Activated T-cell treated with anti-CD3 and anti-CD28 coated beads, Interleukin-2, amount 50 U/mL, for 4 hours (primary cell): ENCODE results near the gene USP24. TPM values are rescaled to one million over a fixed set of nuclear protein-coding genes. Genes with fewer than 3 reads are reported as not detected.

Experiments used
- ATAC-seq, 2 donors: fragments of 200-7000 bp; cut with Tn5 transposase; one replicate each; pipeline ENCODE4 v1.10.0; 2021
- DNase-seq: peaks from one replicate; pipeline ENCODE4 v3.0.0-alpha.2; 2020
- H3K27me3 Mint-ChIP-seq: one replicate; pipeline ENCODE4 v1.8.0; 2021; ENCODE audit warnings: low read depth, mixed read lengths
- H3K36me3 Mint-ChIP-seq: one replicate; pipeline ENCODE4 v1.8.0; 2022; ENCODE audit warnings: mixed read lengths; ENCODE audit not compliant: insufficient read depth
- H3K4me1 Mint-ChIP-seq: one replicate; pipeline ENCODE4 v1.8.0; 2021; ENCODE audit warnings: low read depth, mixed read lengths
- H3K4me3 Mint-ChIP-seq: one replicate; pipeline ENCODE4 v1.8.0; 2021; ENCODE audit warnings: mild to moderate bottlenecking, moderate library complexity, mixed read lengths
- H3K9me3 Mint-ChIP-seq: one replicate; pipeline ENCODE4 v1.8.0; 2021; ENCODE audit warnings: mixed read lengths
- total RNA-seq, 3 donors: library from RNA; stranded (reverse); gene quantifications; one replicate each; pipeline ENCODE4 v1.2.1, GENCODE V29; 2021

USP24 gene
- total RNA-seq, 3 donors from 2014 or later: 42.1 to 44.0 (median 43.9) TPM

GRCh38 chr1:55171694-55172093, 43.5 kb downstream of the USP24 start:
- ATAC-seq: no peak
- H3K36me3 Mint-ChIP-seq: peaks cover 35% of the 10 kb centered on the region

GRCh38 chr1:55170426-55170825, 44.7 kb downstream of the USP24 start:
- H3K4me1 Mint-ChIP-seq: peaks cover 28% of the 10 kb centered on the region
- H3K27me3 Mint-ChIP-seq: no peaks in the 10 kb centered on the region
- peaks cover 32% of the 10 kb centered on the region for H3K36me3 Mint-ChIP-seq
- no peak overlapping the region for H3K4me3 Mint-ChIP-seq
- ATAC-seq (no peak), DNase-seq (no peak)
- no peaks in the 10 kb centered on the region for H3K9me3 Mint-ChIP-seq

More at GRCh38 chr1:55171694-55172093, 43.5 kb downstream of the USP24 start:
- Mint-ChIP-seq H3K4me3 (no peak overlapping the region), H3K4me1 (peaks cover 28% of the 10 kb centered on the region), H3K9me3 (no peaks in the 10 kb centered on the region), H3K27me3 (no peaks in the 10 kb centered on the region)
- no peak for DNase-seq

DNA sequence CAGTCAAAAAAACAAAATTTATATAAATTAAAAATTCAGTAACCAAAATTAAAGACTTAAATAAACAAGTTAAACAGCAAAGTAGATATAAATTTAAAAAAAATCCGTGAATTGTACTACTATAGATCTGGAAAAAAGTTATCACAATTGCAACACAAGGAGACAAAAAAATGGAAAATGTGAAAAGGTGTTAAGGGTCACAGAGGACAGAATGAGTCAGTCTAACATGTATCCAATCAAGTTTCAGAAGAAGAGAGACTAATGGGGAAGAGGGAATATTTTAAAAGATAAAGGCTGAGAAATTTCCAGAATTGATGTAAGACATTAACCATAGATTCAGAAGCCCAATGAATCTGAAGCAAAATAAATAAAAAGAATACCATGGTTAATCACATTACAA, 46.0 kb downstream of the USP24 start:
- H3K4me1 Mint-ChIP-seq: peaks cover 37% of the 10 kb centered on the region
- H3K4me3 Mint-ChIP-seq: no peak overlapping the region
- H3K36me3 Mint-ChIP-seq: peaks cover 37% of the 10 kb centered on the region
- DNase-seq: no peak
- no peaks in the 10 kb centered on the region for H3K9me3 Mint-ChIP-seq
- ATAC-seq: no peak
- H3K27me3 Mint-ChIP-seq: no peaks in the 10 kb centered on the region

GRCh38 chr1:55168353-55168752, 46.8 kb downstream of the USP24 start:
- Mint-ChIP-seq H3K4me1 (peaks cover 37% of the 10 kb centered on the region), H3K9me3 (no peaks in the 10 kb centered on the region), H3K4me3 (no peak overlapping the region), H3K36me3 (peaks cover 41% of the 10 kb centered on the region), H3K27me3 (no peaks in the 10 kb centered on the region)
- no peak for ATAC-seq
- no peak for DNase-seq

GRCh38 chr1:55167224-55167871, 47.8 kb downstream of the USP24 start:
- Mint-ChIP-seq H3K36me3 (peaks cover 39% of the 10 kb centered on the region), H3K27me3 (no peaks in the 10 kb centered on the region), H3K4me1 (peaks cover 37% of the 10 kb centered on the region), H3K9me3 (no peaks in the 10 kb centered on the region), H3K4me3 (no peak overlapping the region)
- DNase-seq (no peak), ATAC-seq (no peak)

- H3K36me3 Mint-ChIP-seq: peaks cover 37% of the 10 kb centered on the region
- no peaks in the 10 kb centered on the region for H3K27me3 Mint-ChIP-seq
- H3K4me3 Mint-ChIP-seq: no peak overlapping the region
- DNase-seq (no peak), ATAC-seq (peak; percentile 71 to 72)
- H3K4me1 Mint-ChIP-seq: peaks cover 31% of the 10 kb centered on the region
- no peaks in the 10 kb centered on the region for H3K9me3 Mint-ChIP-seq
Measured at GRCh38 chr1:55164906-55165305, 50.3 kb downstream of the USP24 start.

DNA sequence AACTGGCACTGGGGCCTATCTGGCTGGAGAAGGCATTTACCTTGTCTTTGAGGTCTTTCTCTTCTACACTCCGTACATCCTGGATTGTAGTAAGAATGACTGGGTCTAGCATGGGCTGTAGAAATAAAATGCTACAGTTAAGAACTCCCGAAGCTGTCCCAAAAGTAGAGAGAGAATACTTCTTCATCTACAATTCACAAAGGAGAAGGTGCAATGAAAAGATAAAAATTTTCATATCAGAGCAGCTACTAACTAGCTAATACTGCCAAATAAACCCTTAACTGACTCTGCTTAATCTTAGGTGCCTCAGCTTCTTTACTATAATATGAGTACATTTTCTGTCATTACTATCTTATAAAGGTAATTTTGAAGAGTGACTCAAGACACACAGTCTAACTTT, 55.6 kb downstream of the USP24 start:
- peaks cover 39% of the 10 kb centered on the region for H3K36me3 Mint-ChIP-seq
- no peaks in the 10 kb centered on the region for H3K9me3 Mint-ChIP-seq
- peaks cover 11% of the 10 kb centered on the region for H3K4me1 Mint-ChIP-seq
- ATAC-seq: no peak
- DNase-seq: no peak
- H3K27me3 Mint-ChIP-seq: no peaks in the 10 kb centered on the region
- no peak overlapping the region for H3K4me3 Mint-ChIP-seq

- peaks cover 18% of the 10 kb centered on the region for H3K4me1 Mint-ChIP-seq
- DNase-seq: no peak
- peaks cover 43% of the 10 kb centered on the region for H3K36me3 Mint-ChIP-seq
Measured at GRCh38 chr1:55156608-55157007, 58.6 kb downstream of the USP24 start.

DNA sequence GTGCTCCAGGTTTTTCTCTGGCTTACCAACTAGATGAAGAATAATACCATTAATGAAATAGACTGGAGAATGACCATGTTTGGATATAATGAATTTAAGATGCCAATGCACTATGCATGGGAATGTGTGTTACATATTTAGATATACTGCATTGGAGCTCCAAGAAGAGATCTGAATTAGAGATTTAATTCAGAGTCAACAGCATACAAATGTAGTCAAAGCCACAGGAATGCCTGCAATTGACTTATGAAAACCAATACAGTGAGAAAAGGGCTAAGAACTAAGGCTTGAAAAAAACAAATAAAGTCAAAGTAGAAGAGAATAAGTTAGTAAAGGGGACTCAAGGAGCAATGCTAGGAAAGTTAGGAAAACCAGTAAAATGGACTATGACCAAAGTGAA, 59.1 kb downstream of the USP24 start:
- DNase-seq (no peak), ATAC-seq (no peak)
- Mint-ChIP-seq H3K4me1 (peaks cover 23% of the 10 kb centered on the region), H3K27me3 (no peaks in the 10 kb centered on the region), H3K4me3 (no peak overlapping the region), H3K36me3 (peaks cover 47% of the 10 kb centered on the region), H3K9me3 (no peaks in the 10 kb centered on the region)

More at GRCh38 chr1:55156608-55157007, 58.6 kb downstream of the USP24 start:
- ATAC-seq: no peak
- H3K27me3 Mint-ChIP-seq: no peaks in the 10 kb centered on the region
- H3K4me3 Mint-ChIP-seq: no peak overlapping the region
- no peaks in the 10 kb centered on the region for H3K9me3 Mint-ChIP-seq

DNA sequence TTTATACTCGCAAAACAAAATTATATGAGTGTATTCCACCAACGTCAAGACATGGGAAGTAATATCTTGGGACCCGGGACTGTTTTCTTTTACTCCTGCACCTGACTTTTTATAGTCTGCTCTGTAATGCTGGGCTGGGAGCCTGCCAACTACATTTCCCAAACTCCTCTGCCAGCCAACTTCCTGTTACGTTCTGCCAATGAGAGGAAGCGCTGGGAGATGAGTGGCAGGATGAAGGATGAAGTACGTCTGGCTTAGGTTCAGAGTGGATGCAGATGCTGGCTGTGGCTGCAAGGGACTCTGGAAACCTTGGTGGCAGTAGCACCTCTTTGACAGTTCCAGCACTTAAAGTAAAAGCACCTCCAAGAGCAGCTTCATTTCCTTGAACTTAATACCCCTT, 59.6 kb downstream of the USP24 start:
- H3K4me3 Mint-ChIP-seq: no peak overlapping the region
- ATAC-seq (no peak), DNase-seq (no peak)
- H3K4me1 Mint-ChIP-seq: peaks cover 28% of the 10 kb centered on the region
- no peaks in the 10 kb centered on the region for H3K9me3 Mint-ChIP-seq
- peaks cover 46% of the 10 kb centered on the region for H3K36me3 Mint-ChIP-seq
- H3K27me3 Mint-ChIP-seq: no peaks in the 10 kb centered on the region

- H3K4me1 Mint-ChIP-seq: peaks cover 31% of the 10 kb centered on the region
- DNase-seq (no peak), ATAC-seq (no peak)
- H3K27me3 Mint-ChIP-seq: no peaks in the 10 kb centered on the region
- peaks cover 40% of the 10 kb centered on the region for H3K36me3 Mint-ChIP-seq
- H3K4me3 Mint-ChIP-seq: no peak overlapping the region
- H3K9me3 Mint-ChIP-seq: no peaks in the 10 kb centered on the region
Measured at GRCh38 chr1:55154616-55155015, 60.5 kb downstream of the USP24 start.

DNA sequence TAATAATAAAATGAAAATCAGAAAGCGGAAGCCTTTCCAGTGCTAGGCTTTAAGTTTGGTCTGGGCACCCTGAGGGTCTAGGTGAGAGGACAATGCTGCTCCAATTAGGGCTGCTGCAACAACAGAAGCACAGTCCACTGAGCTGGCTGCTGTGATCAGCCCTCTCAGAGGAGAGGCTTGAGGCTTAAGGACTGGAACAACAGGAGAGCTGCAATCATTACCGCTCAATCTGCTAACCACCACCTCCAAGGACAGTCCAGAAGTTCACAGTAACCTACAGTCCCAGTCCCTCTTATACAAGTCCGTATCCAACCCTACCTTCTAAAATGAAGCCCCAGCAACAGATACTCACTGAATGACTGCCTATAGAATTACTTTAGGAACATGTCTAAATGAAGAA, 62.1 kb downstream of the USP24 start:
- no peaks in the 10 kb centered on the region for H3K27me3 Mint-ChIP-seq
- peaks cover 31% of the 10 kb centered on the region for H3K36me3 Mint-ChIP-seq
- ATAC-seq (no peak), DNase-seq (no peak)
- no peaks in the 10 kb centered on the region for H3K9me3 Mint-ChIP-seq
- H3K4me1 Mint-ChIP-seq: peaks cover 31% of the 10 kb centered on the region
- H3K4me3 Mint-ChIP-seq: no peak overlapping the region

DNA sequence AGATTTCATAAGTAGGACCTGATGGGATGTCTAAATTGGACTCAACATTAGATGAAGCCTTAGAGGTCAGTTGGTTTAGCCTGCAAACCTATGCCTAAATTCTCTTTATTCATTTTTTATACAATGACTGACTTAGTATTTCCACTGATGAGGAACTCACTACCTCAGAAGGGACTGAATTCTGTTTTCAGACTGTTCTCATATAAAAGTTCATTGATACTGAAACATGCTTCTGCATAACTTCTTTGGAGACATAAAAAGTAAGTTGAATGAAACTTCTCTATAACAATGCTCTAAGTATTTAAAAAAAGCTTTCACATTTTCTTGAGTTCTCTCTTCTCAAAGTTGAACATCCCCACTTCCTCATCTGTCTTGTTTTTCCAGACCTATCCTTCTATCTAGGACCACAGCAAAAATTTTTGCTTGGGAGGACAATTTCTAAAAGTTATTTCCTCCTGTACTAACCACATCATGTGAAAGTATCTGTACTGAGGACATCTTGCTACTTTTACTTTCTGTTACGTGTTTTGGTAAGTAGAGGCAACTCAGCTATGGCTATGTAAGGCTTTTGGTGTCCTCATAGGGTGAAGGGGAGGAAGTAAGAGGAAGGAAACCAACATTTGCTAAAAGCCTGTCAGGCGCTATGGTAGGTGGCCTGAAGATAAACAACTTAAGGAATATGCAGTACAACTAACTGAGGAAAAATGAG, 64.1 kb downstream of the USP24 start:
- Mint-ChIP-seq H3K9me3 (no peaks in the 10 kb centered on the region), H3K4me3 (peak overlapping the region; percentile 51), H3K4me1 (peaks cover 34% of the 10 kb centered on the region), H3K27me3 (no peaks in the 10 kb centered on the region), H3K36me3 (peaks cover 26% of the 10 kb centered on the region)
- peak; percentile 89 to 94 for ATAC-seq
- no peak for DNase-seq

DNA sequence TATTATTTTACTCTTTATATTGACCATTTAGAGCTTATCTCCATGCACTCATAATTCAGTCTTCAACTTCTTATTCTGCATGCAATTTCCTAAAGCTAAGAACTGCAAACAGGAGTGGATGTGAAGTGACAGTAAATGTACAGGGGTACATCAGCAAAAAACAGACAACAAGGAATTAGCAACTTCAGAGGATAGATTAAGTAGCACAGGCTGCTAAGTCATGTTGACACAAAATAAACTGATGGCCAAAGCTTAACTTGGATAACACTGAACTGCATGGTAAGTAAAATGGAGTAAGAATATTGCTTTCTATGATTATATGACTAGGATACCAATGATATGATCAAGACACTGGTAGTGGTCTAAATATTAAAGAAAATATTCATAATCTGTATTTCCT, 66.5 kb downstream of the USP24 start:
- DNase-seq (no peak), ATAC-seq (no peak)
- no peaks in the 10 kb centered on the region for H3K27me3 Mint-ChIP-seq
- H3K9me3 Mint-ChIP-seq: no peaks in the 10 kb centered on the region
- peaks cover 27% of the 10 kb centered on the region for H3K36me3 Mint-ChIP-seq
- H3K4me1 Mint-ChIP-seq: peaks cover 31% of the 10 kb centered on the region
- no peak overlapping the region for H3K4me3 Mint-ChIP-seq

DNA sequence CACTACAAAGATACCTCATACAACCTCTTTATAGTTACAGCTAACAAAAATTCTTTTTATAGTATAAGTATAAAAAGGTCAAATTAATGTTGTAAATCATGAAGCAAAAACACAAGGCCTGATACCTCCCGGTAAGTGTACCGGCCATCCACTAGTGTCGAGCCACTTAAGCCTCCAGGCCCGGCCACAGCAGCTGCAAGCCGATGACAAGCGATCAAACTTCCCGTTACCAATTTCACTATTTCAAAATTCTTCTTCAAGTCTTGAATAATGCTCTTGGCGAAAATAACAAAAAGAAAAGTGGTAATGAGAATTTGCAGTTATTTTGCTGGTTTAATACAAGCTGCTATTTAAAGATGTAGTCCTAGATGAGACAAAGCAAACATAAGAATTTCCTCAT, 67.6 kb downstream of the USP24 start:
- no peaks in the 10 kb centered on the region for H3K9me3 Mint-ChIP-seq
- no peak for DNase-seq
- no peak for ATAC-seq

More for the DNA sequence above, 67.6 kb downstream of the USP24 start:
- Mint-ChIP-seq H3K4me3 (no peak overlapping the region), H3K36me3 (peaks cover 28% of the 10 kb centered on the region), H3K27me3 (no peaks in the 10 kb centered on the region), H3K4me1 (peaks cover 25% of the 10 kb centered on the region)
